Activated CD4-positive, alpha-beta T cell treated with anti-CD3 and anti-CD28 coated beads for 36 hours (primary cell): ENCODE results near the gene PIH1D1. TPM values are rescaled to one million over a fixed set of nuclear protein-coding genes. Genes with fewer than 3 reads are reported as not detected.
A peak's percentile ranks its signal among the peaks of the same experiment; 100 is the strongest.

Source experiments
- ATAC-seq: fragments of 200-7000 bp; cut with Tn5 transposase; one replicate; pipeline ENCODE4 v1.10.0; 2021; ENCODE audit warnings: mild to moderate bottlenecking, moderate library complexity
- CTCF ChIA-PET: fragments of 350-600 bp; sonication (Branson Sonifier 250); formaldehyde crosslinking; loops from one replicate; lab custom pipeline; 2021; ENCODE audit warnings: antibody characterized with exemption; lab: Charles Lee
- POLR2A ChIA-PET: fragments of 350-600 bp; sonication (Branson Sonifier 250); formaldehyde crosslinking; loops from one replicate; lab custom pipeline; 2021; ENCODE audit warnings: antibody characterized with exemption, inconsistent platforms; lab: Charles Lee
- DNase-seq: peaks from one replicate; pipeline ENCODE4 v3.0.0-alpha.2; 2020
- H3K27ac Mint-ChIP-seq: one replicate; pipeline ENCODE4 v1.8.0; 2021; ENCODE audit warnings: mixed read lengths
- H3K27me3 Mint-ChIP-seq: one replicate; pipeline ENCODE4 v1.8.0; 2021; ENCODE audit warnings: mixed read lengths
- H3K36me3 Mint-ChIP-seq: one replicate; pipeline ENCODE4 v1.8.0; 2021; ENCODE audit warnings: low read depth, mixed read lengths
- H3K4me1 Mint-ChIP-seq: one replicate; pipeline ENCODE4 v1.8.0; 2021; ENCODE audit warnings: mixed read lengths
- H3K4me3 Mint-ChIP-seq: one replicate; pipeline ENCODE4 v1.8.0; 2021; ENCODE audit warnings: mild to moderate bottlenecking, moderate library complexity, mixed read lengths
- H3K9me3 Mint-ChIP-seq: one replicate; pipeline ENCODE4 v1.8.0; 2021; ENCODE audit warnings: low read depth, mixed read lengths
- intact Hi-C, 2 experiments: fragments of 100-400 bp; cut with DNase I in 1 of 2; cut with micrococcal nuclease in 1 of 2; formaldehyde crosslinking; loops; one replicate each; pipeline versions ENCODE4 v1.14.2 to v1.15.1; 2022 to 2024; cut with DNase I, micrococcal nuclease
- total RNA-seq, 2 experiments: library from RNA; stranded (reverse); gene quantifications; one replicate each; pipeline ENCODE4 v1.2.3, GENCODE V29; 2021

PIH1D1 gene
- total RNA-seq, 2 experiments from 2014 or later, result 117 to 138 TPM

GRCh38 chr19:49436381-49437017, 15.1 kb downstream of the PIH1D1 start:
- POLR2A ChIA-PET, result interaction anchor here (1.9 kb wide), 1 partner anchor 10 kb away, joined by 4 read pairs; no protein-coding TSS in a partner anchor
- peak overlapping the region; percentile 4 for H3K4me3 Mint-ChIP-seq
- ATAC-seq, result peak; percentile 54

GRCh38 chr19:49435670-49436069, 15.9 kb downstream of the PIH1D1 start:
- H3K4me3 Mint-ChIP-seq, result no peak overlapping the region
- POLR2A ChIA-PET, result interaction anchor here (1.9 kb wide), 1 partner anchor 9 kb away, joined by 4 read pairs; no protein-coding TSS in a partner anchor

More at GRCh38 chr19:49436381-49437017, 15.1 kb downstream of the PIH1D1 start:
- intact Hi-C loops, result no loop called here
- no peaks in the 10 kb centered on the region for H3K9me3 Mint-ChIP-seq
- CTCF ChIA-PET, result interaction anchor here (0.6 to 1.0 kb wide), 2 partner anchors 11 to 1964 kb away, joined by 3 read pairs; partner anchors contain the start of gene GFY
- peaks cover 24% of the 10 kb centered on the region for H3K4me1 Mint-ChIP-seq
- H3K27me3 Mint-ChIP-seq, result peaks cover 78% of the 10 kb centered on the region
- DNase-seq, result peak; percentile 89
- H3K27ac Mint-ChIP-seq, result no peak overlapping the region
- H3K36me3 Mint-ChIP-seq, result no peaks in the 10 kb centered on the region

GRCh38 chr19:49434907-49435583, 16.6 kb downstream of the PIH1D1 start:
- no peak overlapping the region for H3K4me3 Mint-ChIP-seq
- no peak for DNase-seq
- no peak for ATAC-seq
- POLR2A ChIA-PET, result interaction anchor here (1.9 kb wide), 1 partner anchor 9 kb away, joined by 4 read pairs; no protein-coding TSS in a partner anchor
- H3K27me3 Mint-ChIP-seq, result peaks cover 78% of the 10 kb centered on the region
- CTCF ChIA-PET, result interaction anchor here (0.7 to 1.3 kb wide), 3 partner anchors 13 to 45 kb away, joined by 3 to 6 read pairs (median 4); no protein-coding TSS in a partner anchor
- H3K9me3 Mint-ChIP-seq, result no peaks in the 10 kb centered on the region
- H3K4me1 Mint-ChIP-seq, result peaks cover 18% of the 10 kb centered on the region
- intact Hi-C loops, result no loop called here
- H3K36me3 Mint-ChIP-seq, result no peaks in the 10 kb centered on the region
- no peak overlapping the region for H3K27ac Mint-ChIP-seq

More at GRCh38 chr19:49435670-49436069, 15.9 kb downstream of the PIH1D1 start:
- CTCF ChIA-PET, result interaction anchor here (0.7 to 1.3 kb wide), 3 partner anchors 10 to 46 kb away, joined by 3 to 6 read pairs (median 3); partner anchors contain the start of gene GFY
- ATAC-seq (no peak), DNase-seq (no peak)
- no peak overlapping the region for H3K27ac Mint-ChIP-seq
- intact Hi-C loops, result no loop called here
- peaks cover 79% of the 10 kb centered on the region for H3K27me3 Mint-ChIP-seq
- no peaks in the 10 kb centered on the region for H3K36me3 Mint-ChIP-seq
- H3K9me3 Mint-ChIP-seq, result no peaks in the 10 kb centered on the region
- H3K4me1 Mint-ChIP-seq, result peaks cover 20% of the 10 kb centered on the region

GRCh38 chr19:49433240-49433901, 18.2 kb downstream of the PIH1D1 start:
- Mint-ChIP-seq H3K4me1 (peaks cover 24% of the 10 kb centered on the region), H3K27me3 (peaks cover 77% of the 10 kb centered on the region), H3K27ac (no peak overlapping the region), H3K36me3 (no peaks in the 10 kb centered on the region), H3K4me3 (no peak overlapping the region), H3K9me3 (no peaks in the 10 kb centered on the region)
- intact Hi-C loops, result no loop called here
- ATAC-seq (no peak), DNase-seq (no peak)
- ChIA-PET POLR2A (no interaction called here), CTCF (no interaction called here)

GRCh38 chr19:49432141-49433073, 19.2 kb downstream of the PIH1D1 start:
- POLR2A ChIA-PET, result no interaction called here
- H3K4me1 Mint-ChIP-seq, result peaks cover 31% of the 10 kb centered on the region
- peak; percentile 64 for DNase-seq

GRCh38 chr19:49431330-49431749, 20.3 kb downstream of the PIH1D1 start:
- peaks cover 76% of the 10 kb centered on the region for H3K27me3 Mint-ChIP-seq
- H3K9me3 Mint-ChIP-seq, result no peaks in the 10 kb centered on the region
- no peaks in the 10 kb centered on the region for H3K36me3 Mint-ChIP-seq
- DNase-seq (peak; percentile 55), ATAC-seq (no peak)
- intact Hi-C loops, result no loop called here
- no peak overlapping the region for H3K4me3 Mint-ChIP-seq
- H3K4me1 Mint-ChIP-seq, result peaks cover 38% of the 10 kb centered on the region
- H3K27ac Mint-ChIP-seq, result no peak overlapping the region
- ChIA-PET CTCF (interaction anchor here (0.6 to 1.0 kb wide), 2 partner anchors 11 to 22 kb away, joined by 3 read pairs; no protein-coding TSS in a partner anchor), POLR2A (no interaction called here)

More at GRCh38 chr19:49432141-49433073, 19.2 kb downstream of the PIH1D1 start:
- CTCF ChIA-PET, result no interaction called here
- H3K27me3 Mint-ChIP-seq, result peaks cover 74% of the 10 kb centered on the region
- H3K4me3 Mint-ChIP-seq, result no peak overlapping the region
- H3K36me3 Mint-ChIP-seq, result no peaks in the 10 kb centered on the region
- intact Hi-C loops, result no loop called here
- no peak overlapping the region for H3K27ac Mint-ChIP-seq
- no peaks in the 10 kb centered on the region for H3K9me3 Mint-ChIP-seq
- peak; percentile 48 for ATAC-seq

GRCh38 chr19:49430678-49431329, 20.8 kb downstream of the PIH1D1 start:
- Mint-ChIP-seq H3K9me3 (no peaks in the 10 kb centered on the region), H3K4me1 (peaks cover 34% of the 10 kb centered on the region), H3K36me3 (no peaks in the 10 kb centered on the region), H3K4me3 (no peak overlapping the region), H3K27ac (no peak overlapping the region), H3K27me3 (peaks cover 76% of the 10 kb centered on the region)
- POLR2A ChIA-PET, result no interaction called here
- CTCF ChIA-PET, result interaction anchor here (1.0 to 2.8 kb wide), 4 partner anchors 10 to 37 kb away, joined by 3 to 13 read pairs (median 4); no protein-coding TSS in a partner anchor
- ATAC-seq (peak; percentile 63), DNase-seq (peak; percentile 71)
- intact Hi-C loops, result loop anchor here in 1 of 2 experiments (1.0 kb wide), 1 partner anchor 39 kb away; no protein-coding TSS in a partner anchor

GRCh38 chr19:49430172-49430677, 21.4 kb downstream of the PIH1D1 start:
- DNase-seq (no peak), ATAC-seq (no peak)
- ChIA-PET POLR2A (no interaction called here), CTCF (interaction anchor here (0.5 to 2.8 kb wide), 5 partner anchors 10 to 37 kb away, joined by 3 to 13 read pairs (median 4); no protein-coding TSS in a partner anchor)
- Mint-ChIP-seq H3K36me3 (no peaks in the 10 kb centered on the region), H3K27ac (no peak overlapping the region), H3K4me1 (peaks cover 34% of the 10 kb centered on the region), H3K9me3 (no peaks in the 10 kb centered on the region), H3K27me3 (peaks cover 78% of the 10 kb centered on the region), H3K4me3 (no peak overlapping the region)
- intact Hi-C loops, result loop anchor here in 1 of 2 experiments (1.0 kb wide), 1 partner anchor 38 kb away; no protein-coding TSS in a partner anchor

GRCh38 chr19:49428547-49429451, 22.8 kb downstream of the PIH1D1 start:
- DNase-seq, result no peak
- Mint-ChIP-seq H3K4me3 (no peak overlapping the region), H3K27ac (no peak overlapping the region), H3K36me3 (no peaks in the 10 kb centered on the region), H3K4me1 (peaks cover 40% of the 10 kb centered on the region), H3K27me3 (peaks cover 79% of the 10 kb centered on the region), H3K9me3 (no peaks in the 10 kb centered on the region)
- ChIA-PET CTCF (interaction anchor here (1.6 to 2.8 kb wide), 2 partner anchors 12 to 35 kb away, joined by 4 to 13 read pairs; no protein-coding TSS in a partner anchor), POLR2A (no interaction called here)
- intact Hi-C loops, result no loop called here
- ATAC-seq, result no peak
